NCI-H510A treated with DMSO at 0.1 percent for 48 hours (cell line): ENCODE measurements around the gene EIF2AK2.

Experiments
- DNase-seq: peaks from one replicate; lab custom pipeline; 2025; lab: John Stamatoyannopoulos, UW

EIF2AK2 gene

GRCh38 chr2:37168217-37168981, 11.6 kb upstream of the EIF2AK2 start:
- peak; percentile 27 for DNase-seq

- DNase-seq: no peak
These were observed 10.9 kb upstream of the EIF2AK2 start for GRCh38 chr2:37167636-37168180.

- no peak for DNase-seq
These were observed 8.0 kb upstream of the EIF2AK2 start for GRCh38 chr2:37164757-37165156.

GRCh38 chr2:37156071-37156856, 516 bp downstream of the EIF2AK2 start:
- DNase-seq: peak; percentile 31

- DNase-seq: no peak
These were observed 2.0 kb downstream of the EIF2AK2 start for GRCh38 chr2:37154785-37155184.

GRCh38 chr2:37153224-37153623, 3.6 kb downstream of the EIF2AK2 start:
- no peak for DNase-seq

- no peak for DNase-seq
These were observed 7.0 kb downstream of the EIF2AK2 start for GRCh38 chr2:37149626-37150322.

GRCh38 chr2:37148325-37148724, 8.5 kb downstream of the EIF2AK2 start:
- no peak for DNase-seq

- no peak for DNase-seq
These were observed 10.7 kb downstream of the EIF2AK2 start for GRCh38 chr2:37146062-37146461.

- DNase-seq: no peak
These were observed 12.8 kb downstream of the EIF2AK2 start for GRCh38 chr2:37143974-37144373.

- DNase-seq: no peak
These were observed 14.2 kb downstream of the EIF2AK2 start for GRCh38 chr2:37142546-37142945.

GRCh38 chr2:37132914-37133313, 23.9 kb downstream of the EIF2AK2 start:
- DNase-seq: no peak

- no peak for DNase-seq
These were observed 31.4 kb downstream of the EIF2AK2 start for GRCh38 chr2:37125416-37125815.

GRCh38 chr2:37119157-37119556, 37.6 kb downstream of the EIF2AK2 start:
- DNase-seq: no peak

- no peak for DNase-seq
These were observed 39.2 kb downstream of the EIF2AK2 start for GRCh38 chr2:37117566-37117965.

GRCh38 chr2:37111958-37112357, 44.8 kb downstream of the EIF2AK2 start:
- DNase-seq: no peak

- no peak for DNase-seq
These were observed 46.2 kb downstream of the EIF2AK2 start for GRCh38 chr2:37110306-37111212.

GRCh38 chr2:37109523-37109922, 47.3 kb downstream of the EIF2AK2 start:
- DNase-seq: no peak

GRCh38 chr2:37105150-37105549, 51.6 kb downstream of the EIF2AK2 start:
- DNase-seq: no peak

- no peak for DNase-seq
These were observed 52.6 kb downstream of the EIF2AK2 start for GRCh38 chr2:37104178-37104577.

- DNase-seq: no peak
These were observed 54.2 kb downstream of the EIF2AK2 start for GRCh38 chr2:37102588-37102987.
